NCI-H82 treated with DMSO at 0.1 percent for 48 hours (cell line): Measurements from ENCODE around the gene MCOLN1.

ENCODE experiments used
- DNase-seq: peaks from one replicate; lab custom pipeline; 2025; ENCODE audit not compliant: unreplicated experiment; lab: John Stamatoyannopoulos, UW

Gene MCOLN1

GRCh38 chr19:7522072-7522922, at the start of gene MCOLN1:
TSS of gene MCOLN1 (plus strand) at chr19:7522624. CDS start at chr19:7522751, 127 bp downstream.
- peak; percentile 80 for DNase-seq

- no peak for DNase-seq
Observed at GRCh38 chr19:7475665-7476064, 46.8 kb upstream of the MCOLN1 start.

- no peak for DNase-seq
Observed at GRCh38 chr19:7476241-7476640, 46.2 kb upstream of the MCOLN1 start.

DNA sequence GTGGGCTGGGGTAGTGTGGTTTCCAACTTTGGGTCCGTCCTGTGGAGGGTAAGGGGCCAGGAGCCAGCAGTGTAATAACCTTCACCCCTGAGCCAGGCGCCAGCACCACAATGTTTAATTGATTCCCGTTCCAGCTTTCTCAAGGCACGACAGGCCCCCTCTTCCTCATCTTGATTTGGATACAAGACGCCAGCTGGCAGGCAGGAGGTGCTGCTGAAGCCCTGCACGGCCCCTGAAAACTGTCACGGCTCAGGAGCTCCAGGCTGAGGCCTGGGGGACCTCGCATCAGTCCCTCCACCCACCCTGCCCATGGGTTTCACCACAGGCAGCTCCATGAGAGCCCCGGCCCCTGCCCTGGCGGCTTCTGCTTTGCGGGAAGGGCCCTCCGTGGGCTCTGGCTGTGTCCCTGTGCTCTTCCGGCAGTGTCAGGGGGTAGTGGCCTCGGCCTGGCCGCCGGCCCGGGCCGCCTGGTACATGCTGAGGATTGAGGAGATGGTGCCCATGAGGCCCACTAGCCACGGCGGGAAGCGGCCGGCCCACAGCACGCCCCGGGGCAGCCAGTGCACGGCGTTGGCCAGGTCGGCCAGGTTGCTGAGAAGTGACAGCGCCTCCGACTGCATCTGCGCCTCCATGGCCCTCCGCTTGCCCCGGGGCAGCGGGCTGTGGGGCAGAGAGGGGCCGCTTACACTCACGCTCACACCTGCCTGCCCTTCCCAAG, 45.5 kb upstream of the MCOLN1 start:
- no peak for DNase-seq

- no peak for DNase-seq
Observed at GRCh38 chr19:7477758-7478157, 44.7 kb upstream of the MCOLN1 start.

DNA sequence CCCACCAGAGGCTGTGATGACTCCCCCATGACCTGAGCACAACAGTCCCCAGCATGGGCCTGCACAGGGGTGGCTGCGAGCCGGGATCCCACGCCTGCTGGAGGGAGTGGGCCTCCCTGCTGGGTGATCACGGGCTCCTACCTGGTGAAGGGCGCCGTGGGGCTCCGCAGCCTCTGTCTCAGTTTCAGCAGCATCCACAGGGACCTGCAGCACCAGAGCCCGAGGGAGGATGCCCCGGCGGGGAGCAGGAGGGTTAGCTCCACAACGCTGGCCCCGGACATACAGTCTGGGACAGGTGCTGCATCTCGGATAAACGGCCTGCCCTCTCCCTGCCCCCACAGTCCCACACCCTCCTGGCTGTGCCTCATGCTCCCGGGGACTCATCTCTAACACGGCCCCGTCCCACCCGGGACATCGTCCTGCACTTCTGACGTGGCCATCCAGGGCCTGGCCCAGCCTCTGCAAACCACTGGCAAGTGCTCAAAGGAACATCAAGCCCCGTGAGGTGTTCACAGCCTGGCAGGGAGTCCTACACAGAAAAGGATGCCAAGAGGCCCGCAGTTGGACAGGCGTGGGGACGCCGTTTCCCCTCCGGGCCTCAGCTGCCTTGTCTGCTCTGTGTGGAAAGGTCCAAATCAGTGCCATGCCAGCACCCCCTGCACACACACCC, 44.1 kb upstream of the MCOLN1 start:
- DNase-seq, result no peak

- DNase-seq, result no peak
Observed at GRCh38 chr19:7478843-7479227, 43.6 kb upstream of the MCOLN1 start.

- DNase-seq, result no peak
Observed at GRCh38 chr19:7480222-7480969, 42.0 kb upstream of the MCOLN1 start.

DNA sequence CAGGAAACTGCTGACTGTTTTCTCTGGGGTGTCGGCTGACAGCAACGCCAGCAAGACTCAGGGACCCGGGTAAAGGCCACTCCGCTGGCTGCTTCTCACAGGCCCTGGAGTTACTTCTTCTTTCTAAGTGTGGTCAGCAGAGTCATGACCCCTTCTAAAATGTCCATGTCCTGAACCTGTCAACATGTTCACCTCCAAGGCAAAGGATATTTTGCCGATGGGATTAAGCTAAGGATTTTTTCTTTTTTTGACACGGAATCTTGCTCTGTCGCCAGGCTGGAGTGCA, 41.5 kb upstream of the MCOLN1 start:
- DNase-seq, result no peak

GRCh38 chr19:7482584-7483439, 39.6 kb upstream of the MCOLN1 start:
- DNase-seq, result no peak

- DNase-seq, result no peak
Observed at GRCh38 chr19:7483720-7484201, 38.7 kb upstream of the MCOLN1 start.

DNA sequence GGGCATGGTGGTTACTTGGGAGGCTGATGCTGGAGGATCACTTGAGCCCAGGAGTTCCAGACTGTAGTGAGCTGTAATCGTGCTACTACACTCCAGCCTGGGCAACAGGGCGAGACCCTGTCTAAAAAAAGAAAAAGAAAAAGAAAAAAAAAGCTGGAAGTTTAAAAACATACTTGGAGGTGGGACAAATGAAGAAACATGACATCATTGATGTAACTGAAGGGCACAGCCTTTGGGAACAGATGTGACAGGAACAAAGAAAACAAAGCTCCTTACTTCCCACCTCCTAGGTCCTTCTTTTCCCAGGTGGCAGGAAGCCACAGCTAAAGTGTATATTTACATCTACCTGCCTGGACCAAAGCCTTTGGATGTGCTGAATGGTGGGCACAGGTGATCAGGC, 35.5 kb upstream of the MCOLN1 start:
- DNase-seq, result no peak

DNA sequence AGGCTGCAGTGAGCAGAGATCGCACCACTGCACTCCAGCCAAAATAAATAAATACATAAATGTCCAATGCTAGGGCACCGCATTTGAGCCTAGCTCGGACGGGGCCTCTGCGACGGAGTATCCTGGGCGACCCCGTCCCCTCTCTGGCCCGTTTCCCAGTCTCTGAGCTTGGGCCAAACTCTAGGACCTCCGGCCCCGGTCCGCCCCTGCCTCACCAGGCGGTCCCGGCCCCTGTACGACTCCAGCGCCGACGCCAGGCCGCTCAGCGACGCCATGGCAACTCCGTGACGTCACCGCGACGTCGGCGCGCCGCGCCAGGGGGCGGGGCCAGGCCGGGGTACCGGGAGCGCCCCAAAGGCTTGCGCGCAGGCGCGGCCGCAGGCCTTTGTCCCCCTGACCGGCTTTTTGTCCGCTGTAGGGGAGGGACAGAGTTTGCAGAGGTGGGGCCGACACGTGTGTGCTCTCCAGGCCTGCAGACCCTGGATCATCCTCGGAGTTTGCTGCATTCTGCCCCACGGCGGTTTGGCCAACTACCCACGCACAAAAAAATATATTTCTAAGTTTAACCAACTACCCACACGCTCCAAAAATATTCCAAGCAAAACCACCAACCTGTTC, 33.6 kb upstream of the MCOLN1 start, which contains the start of gene PEX11G:
PEX11G (minus strand) TSS at position 300 of the 618 bp plus-strand sequence; CDS start at position 275, 25 bp downstream.
- no peak for DNase-seq

DNA sequence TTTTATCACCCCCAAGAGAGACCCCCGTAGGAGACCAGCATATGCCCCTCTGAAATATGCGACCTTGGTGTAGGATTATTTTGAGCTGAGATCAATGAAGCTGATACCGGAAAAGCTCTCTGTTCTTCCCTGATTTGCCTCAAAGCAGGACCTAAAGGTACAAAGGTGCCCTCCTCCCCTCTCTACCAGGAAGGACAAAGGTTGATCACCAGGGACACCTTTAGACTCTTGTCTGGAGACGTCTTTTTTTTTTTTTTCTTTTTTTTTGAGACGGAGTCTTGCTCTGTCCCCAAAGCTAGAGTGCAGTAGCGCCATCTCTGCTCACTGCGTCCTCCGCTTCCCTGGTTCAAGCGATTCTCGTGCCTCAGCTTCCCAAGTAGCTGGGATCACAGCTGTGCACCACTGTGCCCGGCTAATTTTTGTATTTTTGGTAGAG, 32.8 kb upstream of the MCOLN1 start:
- no peak for DNase-seq

DNA sequence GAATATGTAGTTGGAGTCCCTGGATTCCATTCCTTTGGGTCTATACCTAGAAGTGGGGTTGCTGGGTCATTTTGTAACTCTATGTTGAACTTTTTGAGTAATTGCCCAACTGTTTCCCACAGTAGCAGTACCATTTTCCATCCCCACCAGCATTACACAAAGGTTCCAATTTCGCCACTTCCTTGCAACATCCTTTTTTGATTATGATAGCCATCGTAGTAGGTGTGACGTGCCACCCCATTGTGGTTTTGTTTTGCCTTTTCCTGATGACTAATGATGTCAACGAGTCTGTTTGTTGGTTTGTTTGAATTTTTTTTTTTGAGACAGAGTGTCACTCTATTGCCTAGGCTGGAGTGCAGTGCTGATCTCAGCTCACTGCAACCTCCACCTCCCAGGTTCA, 30.3 kb upstream of the MCOLN1 start:
- DNase-seq, result no peak

DNA sequence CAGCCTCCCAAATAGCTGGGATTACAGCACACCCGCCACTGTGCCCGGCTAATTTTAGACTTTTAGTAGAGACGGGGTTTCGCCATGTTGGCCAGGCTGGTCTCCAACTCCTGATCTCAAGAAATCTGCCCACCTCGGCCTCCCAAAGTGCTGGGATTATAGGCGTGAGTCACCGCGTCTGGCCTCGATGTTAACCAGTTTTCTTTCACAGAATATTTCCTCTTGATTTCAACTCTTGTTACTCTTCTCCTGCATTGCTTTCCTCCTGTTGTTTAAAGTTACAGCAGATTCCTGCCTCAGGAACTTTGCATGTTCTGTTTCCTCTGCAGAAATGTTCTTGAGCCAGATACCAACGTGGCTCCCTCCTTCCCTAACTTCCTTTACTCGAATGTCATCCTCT, 29.9 kb upstream of the MCOLN1 start:
- DNase-seq, result no peak

GRCh38 chr19:7494416-7495098, 27.9 kb upstream of the MCOLN1 start:
- DNase-seq, result no peak

- DNase-seq, result no peak
Observed at GRCh38 chr19:7497292-7497691, 25.1 kb upstream of the MCOLN1 start.

- no peak for DNase-seq
Observed at GRCh38 chr19:7500811-7501450, 21.5 kb upstream of the MCOLN1 start.
